NCI-H748 (cell line): ENCODE data around the gene DDI2.
"Not testable (repeated sequence)": the region's sequence is repeated elsewhere in the genome, so short reads cannot be mapped to it uniquely, and the experiment has no call there.

Source experiments
- DNase-seq: peaks from one replicate; lab custom pipeline; 2025; ENCODE audit not compliant: unreplicated experiment; lab: John Stamatoyannopoulos, UW

DDI2 gene

GRCh38 chr1:15633756-15634420 is 16.6 kb downstream of the DDI2 start:
- no peak for DNase-seq

DNA sequence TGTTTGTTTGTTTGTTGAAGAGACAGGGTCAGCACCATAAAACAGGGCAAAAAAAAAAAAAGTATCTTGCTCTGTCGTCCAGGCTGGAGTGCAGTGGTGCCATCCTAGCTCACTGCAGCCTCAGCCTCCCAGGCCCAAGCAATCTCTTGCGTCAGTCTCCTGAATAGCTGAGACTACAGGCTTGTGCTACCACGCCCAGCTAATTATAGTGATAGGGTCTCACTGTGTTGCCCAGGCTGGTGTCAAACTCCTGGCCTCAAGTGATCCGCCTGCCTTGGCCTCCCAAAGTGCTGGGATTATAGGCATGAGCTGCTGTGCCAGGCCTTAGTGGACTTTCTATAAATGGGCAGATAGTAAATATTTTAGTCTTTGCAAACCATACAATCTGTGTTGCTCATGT is 19.2 kb downstream of the DDI2 start:
- no peak for DNase-seq

GRCh38 chr1:15637826-15638225 is 20.6 kb downstream of the DDI2 start:
- no peak for DNase-seq

DNA sequence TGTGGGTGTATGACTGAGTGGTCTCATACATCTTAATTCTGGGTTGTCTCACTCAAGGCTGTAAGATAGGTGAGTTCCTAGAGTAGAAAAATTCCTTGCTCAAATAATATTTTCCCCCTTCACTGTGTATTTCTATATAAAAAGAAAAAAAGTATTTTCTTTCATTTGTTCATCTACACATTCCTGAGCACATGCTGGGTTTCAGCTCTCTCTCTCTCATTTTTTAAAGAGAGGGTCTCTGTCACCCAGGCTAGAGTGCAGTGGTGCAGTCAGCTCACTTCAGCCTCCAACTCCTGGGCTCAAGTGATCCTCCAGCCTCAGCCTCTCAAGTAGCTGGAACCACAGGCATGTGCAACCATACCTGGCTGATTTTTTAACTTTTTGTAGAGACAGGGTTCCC is 22.0 kb downstream of the DDI2 start:
- no peak for DNase-seq

- no peak for DNase-seq
Measured at GRCh38 chr1:15639931-15640330, 22.7 kb downstream of the DDI2 start.

DNA sequence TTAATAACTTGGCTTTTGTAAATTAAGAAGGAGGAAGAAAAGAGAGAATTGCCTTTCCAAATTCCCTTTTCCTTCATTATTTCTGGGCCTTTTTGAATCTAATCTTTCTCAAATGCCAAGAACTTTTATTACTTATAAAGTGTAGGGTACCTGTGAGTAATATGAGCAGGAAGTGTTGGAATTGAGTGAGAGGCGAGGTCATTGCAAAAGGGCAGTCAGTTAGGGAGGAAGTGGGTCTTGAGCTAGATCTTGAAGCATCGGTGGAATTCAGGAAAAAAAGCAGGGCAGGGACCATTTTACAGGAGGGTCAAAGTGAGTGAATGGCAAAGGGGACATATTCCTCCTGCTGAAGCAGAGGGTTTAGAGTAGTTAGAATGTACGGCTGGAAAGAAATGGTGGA is 23.4 kb downstream of the DDI2 start:
- DNase-seq: no peak

GRCh38 chr1:15649937-15650336 is 32.7 kb downstream of the DDI2 start:
- no peak for DNase-seq

DNA sequence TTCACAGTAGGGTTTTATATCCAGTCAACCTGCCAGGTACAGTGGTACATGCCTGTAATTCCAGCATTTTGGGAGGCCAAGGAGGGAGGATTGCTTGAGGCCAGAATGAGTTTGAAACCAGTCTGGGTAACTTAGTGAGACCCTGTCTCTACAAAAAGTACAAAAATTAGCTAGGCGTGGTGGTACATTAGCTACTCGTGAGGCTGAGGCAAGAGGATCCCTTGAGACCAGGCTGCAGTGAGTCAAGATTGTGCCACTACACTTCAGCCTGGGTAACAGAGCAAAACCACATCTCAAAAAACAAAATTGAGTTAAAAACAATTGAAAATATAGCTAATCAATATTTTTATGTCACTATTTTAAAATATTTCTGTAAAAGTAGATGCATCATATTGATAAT is 33.2 kb downstream of the DDI2 start:
- DNase-seq: no peak

DNA sequence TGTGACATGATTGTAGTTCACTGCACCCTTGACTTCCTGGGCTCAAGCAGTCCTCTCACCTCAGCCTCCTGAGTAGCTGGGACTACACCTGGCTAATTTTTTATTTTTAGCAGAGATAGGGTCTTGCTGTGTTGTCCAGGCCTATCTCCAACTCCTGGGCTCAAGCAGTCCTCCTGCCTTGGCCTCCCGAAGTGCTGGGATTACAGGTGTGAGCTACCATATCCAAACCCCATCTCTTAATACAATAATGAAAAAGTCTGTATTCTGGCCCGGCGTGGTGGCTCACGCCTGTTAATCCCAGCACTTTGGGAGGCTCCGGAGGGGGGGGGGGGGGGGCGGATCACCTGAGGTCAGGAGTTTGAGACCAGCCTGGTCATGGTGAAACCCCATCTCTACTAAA is 34.9 kb downstream of the DDI2 start:
- DNase-seq: not testable (repeated sequence)

- DNase-seq: no peak
Measured at GRCh38 chr1:15654091-15654690, 36.9 kb downstream of the DDI2 start.

- DNase-seq: no peak
Measured at GRCh38 chr1:15656464-15656863, 39.2 kb downstream of the DDI2 start.

DNA sequence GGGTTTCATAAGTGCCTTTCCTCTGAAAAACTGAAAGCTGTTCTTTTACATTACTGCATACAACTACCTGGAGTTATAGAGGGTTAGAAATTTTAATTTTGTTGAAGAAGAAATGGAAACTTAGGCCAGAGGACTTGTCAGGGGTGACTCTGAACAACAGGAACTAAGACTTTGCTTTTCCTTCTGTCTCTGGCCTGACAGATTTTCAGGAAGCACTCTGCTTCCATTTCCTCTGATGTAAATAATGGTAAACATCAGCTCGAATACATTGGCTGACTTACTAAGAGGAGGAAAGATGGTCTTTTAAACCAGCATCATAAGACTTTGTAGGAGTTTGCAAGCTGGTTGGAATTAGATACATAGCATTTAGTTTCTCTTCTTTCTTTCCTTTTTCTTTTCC is 39.8 kb downstream of the DDI2 start:
- no peak for DNase-seq

GRCh38 chr1:15660151-15660550 is 42.9 kb downstream of the DDI2 start:
- no peak for DNase-seq

DNA sequence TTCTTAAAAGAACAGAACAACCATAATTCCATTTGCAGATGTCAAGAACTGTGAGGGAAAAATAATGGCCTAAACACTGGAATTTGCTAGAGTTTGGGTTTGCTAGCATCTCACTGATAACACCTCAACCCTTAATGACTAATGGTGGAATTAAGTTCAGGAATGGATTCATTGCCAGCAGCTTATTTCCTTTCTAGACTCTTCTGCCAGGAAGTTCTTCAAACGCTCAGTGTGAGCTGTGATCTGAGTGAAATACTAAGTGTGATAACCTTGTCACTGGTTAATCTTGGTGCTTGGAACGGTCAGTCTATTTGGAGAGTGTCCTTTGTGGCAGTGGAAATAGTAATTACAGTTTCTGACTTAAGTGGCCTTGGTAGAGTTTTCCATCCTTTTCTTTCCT is 45.2 kb downstream of the DDI2 start:
- DNase-seq: no peak

DNA sequence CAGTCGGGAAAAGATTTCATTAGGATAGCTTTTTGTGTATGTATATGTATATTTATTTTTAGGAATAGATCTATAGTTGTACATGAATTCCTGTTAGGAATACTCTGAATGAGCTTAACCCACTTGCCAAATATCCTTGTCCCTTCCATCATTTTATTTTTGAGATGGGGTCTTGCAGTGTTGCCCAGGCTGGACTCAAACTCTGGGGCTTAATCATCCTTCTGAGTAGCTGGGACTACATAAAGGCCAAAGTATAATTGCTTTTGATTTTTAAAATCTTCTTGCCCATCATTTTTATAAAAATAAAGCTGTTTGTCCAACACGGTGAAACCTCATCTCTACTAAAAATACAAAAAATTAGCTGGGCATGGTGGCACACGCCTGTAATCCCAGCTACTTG is 46.7 kb downstream of the DDI2 start:
- DNase-seq: no peak

DNA sequence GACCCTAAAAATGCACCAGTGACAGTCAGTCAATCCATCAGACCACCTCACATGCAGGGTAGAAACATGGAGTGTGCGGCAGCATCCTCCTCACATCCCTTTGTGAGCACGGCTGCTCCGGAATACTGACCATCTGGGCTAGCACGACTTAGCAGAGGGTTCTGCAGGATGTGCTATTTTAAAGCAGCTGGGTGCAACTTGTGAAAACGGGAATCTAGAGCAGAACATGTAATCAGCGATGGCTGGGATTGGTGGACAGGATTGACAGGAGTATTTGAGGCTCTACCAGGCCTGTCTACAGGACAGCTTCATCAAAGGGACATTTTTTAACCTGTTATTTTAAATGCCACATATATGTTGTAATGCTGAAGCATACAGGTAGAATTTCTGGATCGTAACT is 50.1 kb downstream of the DDI2 start:
- DNase-seq: no peak

- DNase-seq: no peak
Measured at GRCh38 chr1:15668089-15668754, 51.0 kb downstream of the DDI2 start.

DNA sequence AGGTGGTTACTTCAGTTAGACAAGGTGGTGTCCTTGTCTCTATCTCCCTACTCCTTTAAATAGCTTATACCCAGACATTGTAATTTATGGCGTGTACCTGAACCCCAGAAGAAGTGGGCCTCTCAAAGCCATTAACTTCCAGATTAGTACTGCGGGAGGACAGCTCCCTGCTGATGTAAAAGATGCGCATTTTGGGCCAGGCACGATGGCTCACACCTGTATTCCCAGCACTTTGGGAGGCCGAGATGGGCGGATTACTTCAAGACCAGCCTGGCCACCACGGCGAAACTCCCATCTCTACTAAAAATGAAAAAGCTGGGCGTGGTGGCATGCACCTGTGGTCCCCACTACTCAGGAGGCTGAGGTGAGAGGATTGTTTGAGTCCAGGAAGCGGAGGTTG is 51.8 kb downstream of the DDI2 start:
- DNase-seq: no peak

- DNase-seq: no peak
Measured at GRCh38 chr1:15669864-15670263, 52.6 kb downstream of the DDI2 start.

GRCh38 chr1:15671430-15671829 is 54.2 kb downstream of the DDI2 start:
- DNase-seq: no peak

- DNase-seq: no peak
Measured at GRCh38 chr1:15674386-15675159, 57.3 kb downstream of the DDI2 start.

DNA sequence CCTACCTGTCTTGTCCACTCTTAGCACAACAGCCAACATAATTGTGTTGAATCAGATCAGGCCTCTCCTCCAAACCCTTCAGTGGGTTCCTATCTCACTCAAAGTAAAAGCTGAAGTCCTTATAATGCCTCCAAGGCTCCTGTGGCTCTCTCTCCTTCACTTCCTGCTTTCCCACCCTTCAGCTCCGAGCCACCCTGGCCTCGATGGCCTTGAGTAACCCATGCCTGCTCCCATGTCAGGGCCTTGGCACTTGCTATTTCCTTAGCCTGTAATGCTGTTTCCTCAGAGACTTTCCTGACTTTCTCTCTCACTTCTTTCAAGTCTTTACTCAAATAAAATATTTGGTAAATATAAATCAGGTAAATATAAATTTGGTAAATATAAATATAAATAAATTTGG is 58.8 kb downstream of the DDI2 start:
- DNase-seq: no peak
